ENCODE measurements around the gene NME7. TPM values are rescaled to one million over a fixed set of nuclear protein-coding genes. Genes with fewer than 3 reads are reported as not detected.

The NME7 gene
- total RNA-seq, 4 donors from 2014 or later: 1.9 to 15.9 (median 8.3) TPM

DNA sequence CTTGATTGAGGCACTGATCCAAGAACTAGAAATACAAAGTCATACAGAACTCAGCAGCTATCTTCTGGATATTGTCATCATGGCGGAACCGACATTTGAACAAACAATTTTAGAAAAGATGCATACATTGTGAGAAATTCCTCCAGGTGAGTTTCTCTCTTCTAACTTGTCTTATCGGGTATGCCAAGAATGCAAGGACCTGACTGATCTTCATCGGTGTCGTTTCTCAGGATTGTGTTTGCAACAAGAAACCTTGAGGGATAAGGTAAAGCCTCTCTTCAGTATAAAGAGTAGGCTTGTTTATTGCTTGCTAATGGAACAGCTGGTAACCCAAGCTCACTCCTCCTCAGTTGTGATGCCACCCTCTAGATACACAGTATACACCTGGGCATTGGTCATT, 62.2 kb downstream of the NME7 start:
- Histone ChIP-seq H3K27me3 (no peaks in the 10 kb centered on the region), H3K4me1 (no peaks in the 10 kb centered on the region), H3K36me3 (no peaks in the 10 kb centered on the region), H3K9me3 (no peaks in the 10 kb centered on the region), H3K27ac (no peak overlapping the region), H3K4me3 (no peak overlapping the region)
- 93 to 97% methylated on average over 5 of the region's 5 CpGs for WGBS, 2 donors (ENCODE audit: low coverage in 1 of 2)
- in situ Hi-C loops (cut with MboI; ENCODE audit: low pct_ligation_motif_present in 1 of 4, low pct_unique_long_range_greater_than_20kb in 1 of 4, low sequenced_read_pairs in 3 of 4) (no loop called here), intact Hi-C loops (cut with DNase I; ENCODE audit: low total_unique reads) (no loop called here)
- TF ChIP-seq, protein P1, sequence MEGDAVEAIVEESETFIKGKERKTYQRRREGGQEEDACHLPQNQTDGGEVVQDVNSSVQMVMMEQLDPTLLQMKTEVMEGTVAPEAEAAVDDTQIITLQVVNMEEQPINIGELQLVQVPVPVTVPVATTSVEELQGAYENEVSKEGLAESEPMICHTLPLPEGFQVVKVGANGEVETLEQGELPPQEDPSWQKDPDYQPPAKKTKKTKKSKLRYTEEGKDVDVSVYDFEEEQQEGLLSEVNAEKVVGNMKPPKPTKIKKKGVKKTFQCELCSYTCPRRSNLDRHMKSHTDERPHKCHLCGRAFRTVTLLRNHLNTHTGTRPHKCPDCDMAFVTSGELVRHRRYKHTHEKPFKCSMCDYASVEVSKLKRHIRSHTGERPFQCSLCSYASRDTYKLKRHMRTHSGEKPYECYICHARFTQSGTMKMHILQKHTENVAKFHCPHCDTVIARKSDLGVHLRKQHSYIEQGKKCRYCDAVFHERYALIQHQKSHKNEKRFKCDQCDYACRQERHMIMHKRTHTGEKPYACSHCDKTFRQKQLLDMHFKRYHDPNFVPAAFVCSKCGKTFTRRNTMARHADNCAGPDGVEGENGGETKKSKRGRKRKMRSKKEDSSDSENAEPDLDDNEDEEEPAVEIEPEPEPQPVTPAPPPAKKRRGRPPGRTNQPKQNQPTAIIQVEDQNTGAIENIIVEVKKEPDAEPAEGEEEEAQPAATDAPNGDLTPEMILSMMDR (IDR thresholded peaks at IDR 0.05): no peak
- TF ChIP-seq EP300 (IDR thresholded peaks at IDR 0.05; ENCODE audit: low read depth): no peak
- TF ChIP-seq POLR2A (IDR thresholded peaks at IDR 0.05): no peak
- no peak for TF ChIP-seq POLR2AphosphoS5 (IDR thresholded peaks at IDR 0.05)
- no peak for DNase-seq

DNA sequence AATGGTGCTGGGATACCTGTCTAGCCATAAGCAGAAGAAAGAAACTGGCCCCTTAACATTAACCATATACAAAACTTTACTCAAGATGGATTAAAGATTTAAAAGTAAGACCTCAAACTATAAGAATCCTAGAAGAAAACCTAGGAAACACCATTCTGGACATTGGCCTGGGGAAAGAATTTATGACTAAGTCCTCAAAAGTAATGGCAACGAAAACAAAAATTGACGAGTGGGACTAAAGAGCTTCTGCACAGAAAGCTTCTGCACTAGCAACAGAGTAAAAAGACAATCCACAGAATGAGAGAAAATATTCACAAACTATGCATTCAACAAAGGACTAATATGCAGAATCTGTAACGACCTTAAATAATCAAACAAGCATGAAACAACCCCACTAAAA, 66.7 kb downstream of the NME7 start:
- no peaks in the 10 kb centered on the region for H3K4me1 ChIP-seq
- intact Hi-C loops (cut with DNase I; ENCODE audit: low total_unique reads): no loop called here
- in situ Hi-C loops (cut with MboI; ENCODE audit: low pct_ligation_motif_present in 1 of 4, low pct_unique_long_range_greater_than_20kb in 1 of 4, low sequenced_read_pairs in 3 of 4): no loop called here

DNA sequence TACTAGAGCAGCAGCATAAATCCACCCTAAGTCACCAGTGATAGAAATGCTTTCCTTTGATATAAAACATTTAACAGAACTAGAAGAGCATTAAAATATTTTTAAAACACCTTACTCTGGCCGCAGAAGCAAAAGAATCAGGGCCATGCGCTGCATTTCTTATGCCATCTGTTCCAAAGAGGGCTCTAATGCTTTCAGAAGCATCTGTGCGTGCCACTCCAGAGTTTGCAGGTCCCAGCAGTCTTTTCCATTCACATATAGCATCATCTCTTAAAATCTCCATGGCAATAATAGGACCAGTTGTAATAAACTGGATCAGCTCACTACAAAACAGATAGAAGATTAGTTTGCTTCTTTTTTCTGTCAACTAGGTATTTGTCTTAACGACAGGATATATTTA, 69.2 kb downstream of the NME7 start:
- H3K36me3 ChIP-seq: no peaks in the 10 kb centered on the region
- intact Hi-C loops (cut with DNase I; ENCODE audit: low total_unique reads): no loop called here
- no peak for DNase-seq
- no peak overlapping the region for H3K27ac ChIP-seq
- H3K4me1 ChIP-seq: no peaks in the 10 kb centered on the region
- WGBS, 2 donors (ENCODE audit: low coverage in 1 of 2): 94 to 95% methylated on average over 4 of the region's 4 CpGs
- no peaks in the 10 kb centered on the region for H3K27me3 ChIP-seq
- H3K9me3 ChIP-seq: no peaks in the 10 kb centered on the region
- in situ Hi-C loops (cut with MboI; ENCODE audit: low pct_ligation_motif_present in 1 of 4, low pct_unique_long_range_greater_than_20kb in 1 of 4, low sequenced_read_pairs in 3 of 4): no loop called here
- H3K4me3 ChIP-seq: no peak overlapping the region
- TF ChIP-seq, protein P1 (IDR thresholded peaks at IDR 0.05): no peak
- no peak for TF ChIP-seq EP300 (IDR thresholded peaks at IDR 0.05; ENCODE audit: low read depth)
- no peak for TF ChIP-seq POLR2AphosphoS5 (IDR thresholded peaks at IDR 0.05)
- TF ChIP-seq POLR2A (IDR thresholded peaks at IDR 0.05): no peak

More for the DNA sequence above, 66.7 kb downstream of the NME7 start:
- H3K9me3 ChIP-seq: no peaks in the 10 kb centered on the region
- H3K4me3 ChIP-seq: no peak overlapping the region
- DNase-seq: no peak
- 42 to 87% methylated on average over 3 of the region's 3 CpGs for WGBS, 2 donors (ENCODE audit: low coverage in 1 of 2)
- no peak overlapping the region for H3K27ac ChIP-seq
- no peaks in the 10 kb centered on the region for H3K36me3 ChIP-seq
- H3K27me3 ChIP-seq: no peaks in the 10 kb centered on the region
- TF ChIP-seq, protein P1 (IDR thresholded peaks at IDR 0.05): no peak
- no peak for TF ChIP-seq EP300 (IDR thresholded peaks at IDR 0.05; ENCODE audit: low read depth)
- TF ChIP-seq POLR2A (IDR thresholded peaks at IDR 0.05): no peak
- TF ChIP-seq POLR2AphosphoS5 (IDR thresholded peaks at IDR 0.05): no peak

DNA sequence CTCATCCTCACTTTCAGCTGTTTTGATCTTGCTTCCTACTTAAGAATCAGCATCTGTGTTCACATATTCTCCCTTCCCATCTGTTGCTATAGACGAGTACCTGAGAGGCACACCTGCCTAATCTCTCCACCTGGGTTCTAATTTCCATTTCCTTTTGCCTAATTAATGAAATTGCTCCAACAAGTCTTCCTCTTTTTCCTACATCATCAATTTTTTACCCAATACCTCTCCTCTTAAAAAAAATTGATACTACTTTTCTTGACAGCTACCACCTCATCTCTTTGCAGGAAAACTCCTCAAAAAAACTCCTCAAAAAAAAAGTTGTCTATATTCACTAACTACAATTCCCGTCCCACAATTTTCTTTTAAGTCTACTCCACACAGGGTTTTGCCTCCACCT, 71.8 kb downstream of the NME7 start:
- H3K9me3 ChIP-seq: no peaks in the 10 kb centered on the region
- no peaks in the 10 kb centered on the region for H3K4me1 ChIP-seq
- no peaks in the 10 kb centered on the region for H3K36me3 ChIP-seq
- intact Hi-C loops (cut with DNase I; ENCODE audit: low total_unique reads) (no loop called here), in situ Hi-C loops (cut with MboI; ENCODE audit: low pct_ligation_motif_present in 1 of 4, low pct_unique_long_range_greater_than_20kb in 1 of 4, low sequenced_read_pairs in 3 of 4) (no loop called here)
- no peak overlapping the region for H3K27ac ChIP-seq
- H3K27me3 ChIP-seq: no peaks in the 10 kb centered on the region
- 89 to 100% methylated on average over 2 of the region's 2 CpGs for WGBS, 2 donors (ENCODE audit: low coverage in 1 of 2)
- H3K4me3 ChIP-seq: no peak overlapping the region
- TF ChIP-seq EP300 (IDR thresholded peaks at IDR 0.05; ENCODE audit: low read depth) (no peak), POLR2A (IDR thresholded peaks at IDR 0.05) (no peak), POLR2AphosphoS5 (IDR thresholded peaks at IDR 0.05) (no peak)
- TF ChIP-seq, protein P1 (IDR thresholded peaks at IDR 0.05): no peak
- DNase-seq: no peak
